Endodermal cell (in vitro differentiated cells): Measurements from ENCODE around the gene USE1. TPM values are rescaled to one million over a fixed set of nuclear protein-coding genes. Genes with fewer than 3 reads are reported as not detected.

Experiments
- DNase-seq: peaks from one replicate; pipeline ENCODE4 v3.0.0-alpha.2; 2017
- H3K27ac ChIP-seq: 2 replicates; pipeline ENCODE4 v1.5.1; 2013; ENCODE audit warnings: mild to moderate bottlenecking, low read depth, low read length, moderate library complexity
- H3K27me3 ChIP-seq: 2 replicates; pipeline ENCODE4 v1.6.1; 2013; ENCODE audit warnings: mild to moderate bottlenecking, low read length, moderate library complexity; ENCODE audit not compliant: insufficient read depth, control insufficient read depth, poor library complexity, severe bottlenecking
- H3K36me3 ChIP-seq: 2 replicates; pipeline ENCODE4 v1.7.0; 2013; ENCODE audit warnings: mild to moderate bottlenecking, low read length, moderate library complexity; ENCODE audit not compliant: control insufficient read depth, insufficient read depth
- H3K4me1 ChIP-seq: one replicate; pipeline ENCODE4 v1.7.0; 2013; ENCODE audit warnings: low read length; ENCODE audit not compliant: control insufficient read depth, insufficient read depth
- H3K4me3 ChIP-seq: 2 replicates; pipeline ENCODE4 v1.5.1; 2013; ENCODE audit warnings: mild to moderate bottlenecking, low read length, moderate library complexity
- H3K9ac ChIP-seq: 2 replicates; pipeline ENCODE4 v1.6.1; 2013; ENCODE audit warnings: mild to moderate bottlenecking, low read length, moderate library complexity; ENCODE audit not compliant: poor library complexity, severe bottlenecking; ENCODE audit errors: extremely low read depth
- H3K9me3 ChIP-seq: 2 replicates; pipeline ENCODE4 v1.6.1; 2013; ENCODE audit warnings: mild to moderate bottlenecking, low read length, moderate library complexity; ENCODE audit not compliant: control insufficient read depth
- H3K27ac Mint-ChIP-seq: 2 replicates; pipeline ENCODE4 v1.8.0; 2020; ENCODE audit warnings: mixed read lengths
- H3K27me3 Mint-ChIP-seq: 2 replicates; pipeline ENCODE4 v1.8.0; 2021; ENCODE audit warnings: mild to moderate bottlenecking, mixed read lengths; ENCODE audit not compliant: insufficient read depth
- H3K36me3 Mint-ChIP-seq: 2 replicates; pipeline ENCODE4 v1.8.0; 2020; ENCODE audit warnings: low read depth, mixed read lengths
- H3K4me1 Mint-ChIP-seq: 2 replicates; pipeline ENCODE4 v1.8.0; 2020; ENCODE audit warnings: mixed read lengths
- H3K4me3 Mint-ChIP-seq: 2 replicates; pipeline ENCODE4 v1.8.0; 2020; ENCODE audit warnings: mild to moderate bottlenecking, moderate library complexity, mixed read lengths
- H3K9me3 Mint-ChIP-seq: 2 replicates; pipeline ENCODE4 v1.8.0; 2020; ENCODE audit warnings: mild to moderate bottlenecking, mixed read lengths
- CTCF ChIP-seq: fragments of 200-600 bp; sonication (generic); conservative IDR thresholded peaks from 2 replicates; pipeline ENCODE4 v1.5.0; 2021; ENCODE audit warnings: antibody characterized with exemption, mild to moderate bottlenecking
- WGBS, 2 experiments: methylation state at CpG; one replicate each; pipeline versions ENCODE4 v1.1.5 to v1.1.7; 2013; ENCODE audit warnings: missing lambda C conversion rate in 2 of 2, mixed read lengths in 1 of 2; ENCODE audit not compliant: insufficient coverage in 1 of 2, insufficient read length in 1 of 2; 5-methylcytosine and 5-hydroxymethylcytosine counted together
- total RNA-seq, 2 donors: library from RNA; stranded (reverse); fragmentation: NEBNext Ultra II Directional in 1 of 2; extraction: Animal tissue kit (Norgen Biotek cat#: 25700) in 1 of 2; gene quantifications; 2 replicates in 1 of 2; 3 replicates in 1 of 2; pipeline ENCODE4 v1.2.1, GENCODE V29; 2021

The USE1 gene
- total RNA-seq, 2 donors from 2014 or later = 17.4 to 18.4 TPM

DNA sequence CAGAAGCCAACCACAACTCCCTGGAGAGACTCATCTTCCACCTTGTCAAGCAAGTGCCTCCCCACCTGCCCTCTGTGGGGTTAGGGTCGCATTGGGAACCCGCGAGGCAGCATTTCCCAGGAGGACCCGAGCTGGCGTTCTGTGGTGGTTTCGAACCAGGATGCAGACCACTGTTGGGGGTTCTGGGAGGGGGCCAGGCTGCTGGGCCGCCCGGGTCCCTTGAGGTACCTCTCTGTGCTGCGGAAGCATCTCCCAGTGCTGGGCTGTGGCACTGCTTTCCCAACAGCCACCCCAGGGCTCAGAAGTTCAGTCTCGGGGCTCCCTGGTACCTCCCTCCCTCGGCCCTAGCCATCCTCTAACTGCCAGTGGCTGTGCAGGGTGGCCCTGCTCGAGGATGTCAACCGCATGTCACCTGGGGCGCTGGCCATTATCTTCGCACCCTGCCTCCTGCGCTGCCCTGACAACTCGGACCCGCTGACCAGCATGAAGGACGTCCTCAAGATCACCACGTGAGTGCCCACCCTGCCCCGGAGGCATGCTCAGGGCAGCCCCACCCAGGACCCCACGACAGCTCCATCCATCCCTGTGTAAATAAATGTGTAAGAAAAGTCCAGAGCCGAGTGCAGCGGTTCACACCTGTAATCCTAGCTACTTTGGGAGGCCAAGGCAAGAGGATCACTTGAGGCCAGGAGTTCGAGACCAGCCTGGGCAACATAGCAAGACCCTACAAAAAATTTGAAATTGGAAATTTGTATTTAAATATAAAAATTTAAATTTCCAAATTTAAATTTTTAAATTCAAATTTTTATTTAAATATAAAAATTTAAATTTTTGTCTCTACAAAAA lies 8.2 kb upstream of the USE1 start:
- Mint-ChIP-seq H3K27me3 (no peaks in the 10 kb centered on the region), H3K36me3 (peaks cover 62% of the 10 kb centered on the region)

GRCh38 chr19:17209126-17210036 lies 5.8 kb upstream of the USE1 start:
- TF ChIP-seq CTCF = no peak
- Mint-ChIP-seq H3K4me3 (no peak overlapping the region), H3K27me3 (no peaks in the 10 kb centered on the region), H3K27ac (peak overlapping the region; percentile 68), H3K4me1 (no peaks in the 10 kb centered on the region), H3K36me3 (peaks cover 40% of the 10 kb centered on the region), H3K9me3 (no peaks in the 10 kb centered on the region)
- Histone ChIP-seq H3K9ac (no peak overlapping the region), H3K4me3 (no peak overlapping the region), H3K27me3 (no peaks in the 10 kb centered on the region), H3K36me3 (peaks cover 37% of the 10 kb centered on the region), H3K27ac (no peak overlapping the region), H3K9me3 (no peaks in the 10 kb centered on the region), H3K4me1 (peaks cover 1% of the 10 kb centered on the region)
- 67 to 71% methylated on average over 17 to 24 of the region's 28 CpGs for WGBS, 2 experiments
- peak; percentile 100 for DNase-seq

More for the DNA sequence above, 8.2 kb upstream of the USE1 start:
- H3K4me3 ChIP-seq = no peak overlapping the region
- no peak for DNase-seq
- 97 to 100% methylated on average over 21 to 25 of the region's 25 CpGs for WGBS, 2 experiments
- H3K36me3 ChIP-seq = peaks cover 46% of the 10 kb centered on the region
- Mint-ChIP-seq H3K27ac (no peak overlapping the region), H3K4me3 (no peak overlapping the region), H3K4me1 (no peaks in the 10 kb centered on the region), H3K9me3 (no peaks in the 10 kb centered on the region)
- H3K27me3 ChIP-seq = no peaks in the 10 kb centered on the region
- TF ChIP-seq CTCF = no peak
- H3K27ac ChIP-seq = no peak overlapping the region
- H3K4me1 ChIP-seq = no peaks in the 10 kb centered on the region
- no peak overlapping the region for H3K9ac ChIP-seq
- H3K9me3 ChIP-seq = no peaks in the 10 kb centered on the region

DNA sequence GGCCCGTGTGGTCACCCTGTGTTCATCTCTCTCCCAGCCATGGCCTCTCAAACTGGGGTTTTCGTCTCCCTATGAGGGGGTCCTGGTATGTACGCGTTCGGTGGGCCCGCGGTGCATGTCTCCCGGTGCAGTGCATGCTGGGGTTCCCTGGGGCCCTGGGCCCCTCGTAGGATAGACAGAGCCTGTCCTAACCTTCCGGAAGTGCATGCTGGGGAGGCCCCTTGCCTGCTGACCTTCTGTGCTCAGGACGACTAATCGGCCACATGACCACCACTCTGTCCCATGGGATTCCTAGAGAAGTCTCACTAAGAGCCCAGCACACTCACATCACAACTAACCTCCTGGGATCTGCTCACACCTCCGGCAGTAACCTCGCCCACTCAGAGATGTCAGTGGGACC lies 4.9 kb upstream of the USE1 start:
- H3K4me3 Mint-ChIP-seq = no peak overlapping the region
- Histone ChIP-seq H3K9me3 (no peaks in the 10 kb centered on the region), H3K27ac (no peak overlapping the region), H3K9ac (no peak overlapping the region), H3K4me1 (peaks cover 3% of the 10 kb centered on the region), H3K4me3 (no peak overlapping the region), H3K36me3 (peaks cover 37% of the 10 kb centered on the region), H3K27me3 (no peaks in the 10 kb centered on the region)
- H3K27me3 Mint-ChIP-seq = no peaks in the 10 kb centered on the region
- no peak for DNase-seq
- peaks cover 4% of the 10 kb centered on the region for H3K4me1 Mint-ChIP-seq
- no peaks in the 10 kb centered on the region for H3K9me3 Mint-ChIP-seq
- peaks cover 34% of the 10 kb centered on the region for H3K36me3 Mint-ChIP-seq
- TF ChIP-seq CTCF = no peak
- no peak overlapping the region for H3K27ac Mint-ChIP-seq
- 94 to 99% methylated on average over 10 to 14 of the region's 14 CpGs for WGBS, 2 experiments
